DOHH2 (cell line): Measurements from ENCODE around the gene ELP2.

Experiments
- H3F3A ChIP-seq: fragments of 200-600 bp; sonication (generic), shearing (Covaris generic); 2 replicates; pipeline ENCODE4 v1.6.0; 2016; ENCODE audit warnings: antibody characterized with exemption, mild to moderate bottlenecking; ENCODE audit not compliant: control insufficient read depth, insufficient read depth
- H3K27ac ChIP-seq: fragments of 200-600 bp; sonication (generic); 2 replicates; pipeline ENCODE4 v1.5.1; 2014; ENCODE audit warnings: low read depth, mild to moderate bottlenecking, low read length, moderate library complexity
- H3K27me3 ChIP-seq: fragments of 200-600 bp; sonication (generic); 2 replicates; pipeline ENCODE4 v1.6.1; 2014; ENCODE audit warnings: mild to moderate bottlenecking, low read length, mixed read lengths; ENCODE audit not compliant: control insufficient read depth
- H3K36me3 ChIP-seq: fragments of 200-600 bp; sonication (generic); 2 replicates; pipeline ENCODE4 v1.6.1; 2014; ENCODE audit warnings: mild to moderate bottlenecking, low read length, moderate library complexity, mixed read lengths; ENCODE audit not compliant: control insufficient read depth
- H3K4me1 ChIP-seq: fragments of 200-600 bp; sonication (generic); 2 replicates; pipeline ENCODE4 v1.6.1; 2014; ENCODE audit warnings: mild to moderate bottlenecking, low read length, mixed read lengths; ENCODE audit not compliant: control insufficient read depth
- H3K4me2 ChIP-seq: fragments of 200-600 bp; sonication (generic); 2 replicates; pipeline ENCODE4 v1.6.0; 2014; ENCODE audit warnings: mild to moderate bottlenecking, low read length, moderate library complexity
- H3K4me3 ChIP-seq: fragments of 200-600 bp; sonication (generic); 2 replicates; pipeline ENCODE4 v1.5.1; 2014; ENCODE audit warnings: mild to moderate bottlenecking, low read length, mixed read lengths
- H3K79me2 ChIP-seq: fragments of 200-600 bp; sonication (generic); 2 replicates; pipeline ENCODE4 v1.6.1; 2014; ENCODE audit warnings: mild to moderate bottlenecking, low read length, mixed read lengths; ENCODE audit not compliant: control insufficient read depth
- H3K9me2 ChIP-seq: fragments of 200-600 bp; sonication (generic); replicated peaks from 2 replicates; pipeline ENCODE4 v1.6.1; 2014; ENCODE audit warnings: mild to moderate bottlenecking, low read length, mixed read lengths; ENCODE audit not compliant: control insufficient read depth
- H3K9me3 ChIP-seq: fragments of 200-600 bp; sonication (generic); 2 replicates; pipeline ENCODE4 v1.6.1; 2014; ENCODE audit warnings: antibody characterized with exemption, low read length, mixed read lengths; ENCODE audit not compliant: control insufficient read depth, insufficient read depth
- H4K20me1 ChIP-seq: fragments of 200-600 bp; sonication (generic); 2 replicates; pipeline ENCODE4 v1.6.0; 2014; ENCODE audit warnings: low read depth, mild to moderate bottlenecking, antibody characterized with exemption, low read length, moderate library complexity; ENCODE audit not compliant: control insufficient read depth, insufficient read depth
- CTCF ChIP-seq: fragments of 200-600 bp; sonication (generic); IDR thresholded peaks from one replicate; pipeline ENCODE4 v1.5.1; 2014; ENCODE audit warnings: antibody characterized with exemption, mild to moderate bottlenecking, low read depth, low read length; ENCODE audit not compliant: poor library complexity, severe bottlenecking
- EZH2phosphoT487 ChIP-seq: fragments of 200-600 bp; sonication (generic); IDR thresholded peaks from 2 replicates; pipeline ENCODE4 v1.6.1; 2017; ENCODE audit warnings: borderline replicate concordance, mild to moderate bottlenecking, antibody characterized with exemption, low read length, moderate library complexity, mixed read lengths

Gene ELP2

GRCh38 chr18:36179562-36180355 lies 50.1 kb downstream of the ELP2 start:
- H3K27me3 ChIP-seq = no peaks in the 10 kb centered on the region
- TF ChIP-seq EZH2phosphoT487 (no peak), CTCF (no peak)
- no peaks in the 10 kb centered on the region for H4K20me1 ChIP-seq
- no peaks in the 10 kb centered on the region for H3F3A ChIP-seq
- H3K36me3 ChIP-seq = peaks cover 23% of the 10 kb centered on the region
- H3K4me3 ChIP-seq = no peak overlapping the region
- no peaks in the 10 kb centered on the region for H3K9me3 ChIP-seq
- H3K4me1 ChIP-seq = peaks cover 8% of the 10 kb centered on the region
- no peak overlapping the region for H3K4me2 ChIP-seq
- H3K79me2 ChIP-seq = no peaks in the 10 kb centered on the region
- no peaks in the 10 kb centered on the region for H3K9me2 ChIP-seq
- no peak overlapping the region for H3K27ac ChIP-seq

- TF ChIP-seq CTCF (no peak), EZH2phosphoT487 (no peak)
- no peaks in the 10 kb centered on the region for H4K20me1 ChIP-seq
Observed at GRCh38 chr18:36181441-36181840, 51.7 kb downstream of the ELP2 start.

GRCh38 chr18:36181898-36182506 lies 52.3 kb downstream of the ELP2 start:
- Histone ChIP-seq H3K27me3 (peaks cover 5% of the 10 kb centered on the region), H4K20me1 (no peaks in the 10 kb centered on the region), H3K9me3 (no peaks in the 10 kb centered on the region), H3K9me2 (no peaks in the 10 kb centered on the region), H3K36me3 (peaks cover 2% of the 10 kb centered on the region), H3F3A (no peaks in the 10 kb centered on the region), H3K4me3 (no peak overlapping the region), H3K4me2 (no peak overlapping the region), H3K79me2 (no peaks in the 10 kb centered on the region), H3K27ac (no peak overlapping the region), H3K4me1 (peaks cover 16% of the 10 kb centered on the region)
- TF ChIP-seq CTCF (no peak), EZH2phosphoT487 (no peak)

More at GRCh38 chr18:36181441-36181840, 51.7 kb downstream of the ELP2 start:
- Histone ChIP-seq H3K9me2 (no peaks in the 10 kb centered on the region), H3K4me2 (no peak overlapping the region), H3K36me3 (peaks cover 7% of the 10 kb centered on the region), H3K27me3 (peaks cover 3% of the 10 kb centered on the region; the same call in 1 of the 2 replicates), H3K27ac (no peak overlapping the region), H3K9me3 (no peaks in the 10 kb centered on the region), H3K4me1 (peaks cover 12% of the 10 kb centered on the region), H3K79me2 (no peaks in the 10 kb centered on the region), H3F3A (no peaks in the 10 kb centered on the region), H3K4me3 (no peak overlapping the region)
